ENCODE results near the gene CFAP45. TPM values are rescaled to one million over a fixed set of nuclear protein-coding genes. Genes with fewer than 3 reads are reported as not detected.

Gene CFAP45
- total and polyA plus RNA-seq, 2 of the 8 experiments (the other 6 are each of a cell fraction or from before 2014, with no cell fraction given): 0.05 TPM; not detected in 1

DNA sequence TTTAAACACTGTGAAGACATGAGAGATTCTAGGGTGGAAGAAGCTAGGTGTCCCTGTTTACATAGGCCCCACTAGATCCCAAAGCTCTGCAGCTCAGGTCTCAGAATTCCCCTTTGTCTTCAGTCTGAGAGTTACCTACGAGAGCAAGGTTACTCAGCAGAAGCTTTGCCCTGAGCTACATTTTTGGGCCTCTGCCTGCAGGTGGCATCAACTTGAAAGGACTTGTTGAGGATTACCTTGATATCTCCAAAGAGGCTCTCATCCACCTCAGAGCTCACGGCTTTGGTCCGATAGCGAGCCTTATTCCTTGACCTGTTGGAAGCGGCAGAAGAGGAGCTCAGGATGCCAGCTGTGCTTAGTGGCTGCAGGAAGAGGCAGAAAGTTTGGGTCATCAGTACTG, 7.0 kb downstream of the CFAP45 start:
- Histone ChIP-seq H3K36me3 (ENCODE audit: control insufficient read depth in 2 of 4, insufficient read depth in 4 of 4, low read length in 3 of 4) (no peaks in the 10 kb centered on the region), H3K23ac (ENCODE audit: insufficient read length) (no peak overlapping the region), H3K4ac (replicated peaks; ENCODE audit: insufficient read length, low read depth, low read length) (no peak overlapping the region), H4K5ac (ENCODE audit: insufficient read length, low read depth, low read length) (no peak overlapping the region), H3K27ac (ENCODE audit: low read depth, low read length) (no peak overlapping the region), H3K79me1 (ENCODE audit: low read depth, low read length) (no peaks in the 10 kb centered on the region), H2BK12ac (ENCODE audit: low read depth, low read length) (no peak overlapping the region), H3K4me1 (replicated peaks in 1 of 4; ENCODE audit: control insufficient read depth in 3 of 4, insufficient read depth in 4 of 4, low read length in 3 of 4) (no peaks in the 10 kb centered on the region), H3K56ac (replicated peaks; ENCODE audit: insufficient read length, low read depth, low read length) (no peak overlapping the region), H3K18ac (ENCODE audit: extremely low read depth, low read length) (no peak overlapping the region), H3K4me3 (ENCODE audit: extremely low read depth in 1 of 4, insufficient read depth in 2 of 4, low read depth in 3 of 4, low read length in 4 of 4) (no peak overlapping the region), H2AK5ac (ENCODE audit: low read depth, low read length) (no peak overlapping the region), H3K27me3 (replicated peaks in 1 of 4; ENCODE audit: control insufficient read depth in 3 of 4, extremely low read depth in 1 of 4, insufficient read depth in 3 of 4, low read length in 3 of 4) (no peaks in the 10 kb centered on the region), H2AFZ (ENCODE audit: low read length) (peak overlapping the region; percentile 66), H3K9ac (replicated peaks in 1 of 4; ENCODE audit: extremely low read depth in 1 of 4, low read depth in 3 of 4, low read length in 3 of 4) (no peak overlapping the region), H2BK5ac (ENCODE audit: low read depth, low read length) (no peak overlapping the region), H3K14ac (ENCODE audit: insufficient read length) (no peak overlapping the region), H4K8ac (ENCODE audit: extremely low read depth, insufficient read depth, low read length) (no peak overlapping the region), H4K20me1 (replicated peaks in 1 of 2; ENCODE audit: control insufficient read depth in 1 of 2, insufficient read depth in 2 of 2, low read length in 2 of 2) (no peaks in the 10 kb centered on the region), H3K4me2 (ENCODE audit: insufficient read depth in 1 of 2, low read depth in 2 of 2, low read length in 2 of 2) (no peak overlapping the region), H2BK20ac (ENCODE audit: low read length) (no peak overlapping the region), H3K9me3 (ENCODE audit: insufficient read depth in 2 of 2, low read depth in 1 of 2, low read length in 1 of 2) (no peaks in the 10 kb centered on the region), H3K23me2 (ENCODE audit: low read depth, low read length) (no peaks in the 10 kb centered on the region), H2BK120ac (replicated peaks; ENCODE audit: low read depth, low read length) (no peak overlapping the region), H2BK15ac (ENCODE audit: low read length) (no peak overlapping the region), H3K79me2 (ENCODE audit: control insufficient read depth in 1 of 2, insufficient read depth in 2 of 2, low read length in 2 of 2) (no peaks in the 10 kb centered on the region), H4K91ac (replicated peaks; ENCODE audit: insufficient read length, low read length) (no peak overlapping the region)
- no peak for DNase-seq (ENCODE audit: low read depth in 1 of 2, low spot score in 2 of 2)
- TF ChIP-seq HDAC6 (IDR thresholded peaks at IDR 0.05; ENCODE audit: low read depth, low read length): no peak
- no peak for TF ChIP-seq CBX5 (IDR thresholded peaks at IDR 0.05; ENCODE audit: low read depth, low read length)
- no peak for TF ChIP-seq SP1 (IDR thresholded peaks at IDR 0.05; ENCODE audit: low read depth, low read length)
- TF ChIP-seq CTCF (IDR thresholded peaks at IDR 0.05; ENCODE audit: control extremely low read depth in 1 of 3, insufficient read depth in 1 of 3, low read depth in 1 of 3, low read length in 3 of 3): peak in 2 of 3 experiments; percentile 14 to 30; a peak in 2 of 4 replicates
- TF ChIP-seq RAD21 (IDR thresholded peaks at IDR 0.05 in 1 of 2, conservative IDR thresholded peaks at IDR 0.05 in 1 of 2; ENCODE audit: low read depth in 2 of 2, low read length in 2 of 2): peak in 1 of 2 experiments; percentile 33; a peak in 2 of 4 replicates
- no peak for TF ChIP-seq TBP (IDR thresholded peaks at IDR 0.05; ENCODE audit: low read depth, low read length)
- TF ChIP-seq, protein P1, sequence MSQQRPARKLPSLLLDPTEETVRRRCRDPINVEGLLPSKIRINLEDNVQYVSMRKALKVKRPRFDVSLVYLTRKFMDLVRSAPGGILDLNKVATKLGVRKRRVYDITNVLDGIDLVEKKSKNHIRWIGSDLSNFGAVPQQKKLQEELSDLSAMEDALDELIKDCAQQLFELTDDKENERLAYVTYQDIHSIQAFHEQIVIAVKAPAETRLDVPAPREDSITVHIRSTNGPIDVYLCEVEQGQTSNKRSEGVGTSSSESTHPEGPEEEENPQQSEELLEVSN (IDR thresholded peaks at IDR 0.05): no peak
- no peak for TF ChIP-seq PHF8 (conservative IDR thresholded peaks at IDR 0.05; ENCODE audit: low read depth, low read length)
- CTCF ChIA-PET (ENCODE audit: partially characterized antibody): interaction anchor here (0.8 to 20.8 kb wide), 34 partner anchors 8 to 759 kb away, joined by 3 to 645 read pairs (median 10); partner anchors contain the start of genes DUSP23, FCRL6, IGSF9 and KCNJ9
- FAIRE-seq: no peak
- 83% methylated on average over 5 of the region's 5 CpGs; no CpG with 5 or more reads in 1 of the 2 experiments for WGBS, 2 experiments (ENCODE audit: extremely low coverage in 1 of 2, insufficient coverage in 1 of 2, insufficient read length in 1 of 2, insufficient replicate concordance in 2 of 2, low coverage in 1 of 2, low lambda C conversion rate in 2 of 2, missing lambda C conversion rate in 1 of 2)
- POLR2A ChIA-PET (ENCODE audit: partially characterized antibody): no interaction called here

All from H1 (cell line).